A549 (cell line): ENCODE results near the gene RUVBL2. TPM values are rescaled to one million over a fixed set of nuclear protein-coding genes. Genes with fewer than 3 reads are reported as not detected.

ENCODE experiments used
- ATAC-seq, 2 experiments: fragments of 200-7000 bp in 1 of 2; fragments of >200 bp in 1 of 2; cut with Nextera tagmentation in 1 of 2; cut with Tn5 transposase in 1 of 2; 3 replicates each; pipeline versions ENCODE4 v1.8.0 to v1.9.1; 2018 to 2020; ENCODE audit warnings: mild to moderate bottlenecking in 1 of 2, moderate library complexity in 1 of 2
- CTCF ChIA-PET: fragments of 300-600 bp; sonication (Branson Sonifier 250); formaldehyde crosslinking; extraction: SDS; loops from one replicate; lab custom pipeline; 2021; ENCODE audit warnings: antibody characterized with exemption, inconsistent platforms; lab: Yijun Ruan, JAX
- POLR2A ChIA-PET: fragments of 350-600 bp; formaldehyde crosslinking; extraction: SDS; loops from one replicate; lab custom pipeline; 2021; ENCODE audit warnings: antibody characterized with exemption, inconsistent platforms; lab: Yijun Ruan, JAX
- DNase-seq, 2 experiments: peaks; one replicate each; pipeline versions ENCODE4 v3.0.0 to v3.0.0-alpha.2; 2011 to 2016; ENCODE audit warnings: low read depth in 1 of 2, low spot score in 1 of 2
- FAIRE-seq: peaks from 2 replicates; lab custom pipeline; 2011; peaks lifted over from hg19 to GRCh38; lab: Jason Lieb, UNC
- H3K27ac ChIP-seq, 2 experiments: fragments of >200 bp; sonication (Bioruptor Twin); formaldehyde crosslinking; 3 replicates each; pipeline ENCODE4 v1.5.1; 2016 to 2017
- H3K4me1 ChIP-seq: fragments of >200 bp; sonication (Bioruptor Twin); formaldehyde crosslinking; 3 replicates; pipeline ENCODE4 v1.6.1; 2016
- H3K4me2 ChIP-seq: fragments of >200 bp; sonication (Bioruptor Twin); formaldehyde crosslinking; 3 replicates; pipeline ENCODE4 v1.6.1; 2016
- H3K4me3 ChIP-seq: fragments of >200 bp; sonication (Bioruptor Twin); formaldehyde crosslinking; 3 replicates; pipeline ENCODE4 v1.5.1; 2016
- H3K9me3 ChIP-seq: fragments of >200 bp; sonication (Bioruptor Twin); formaldehyde crosslinking; 3 replicates; pipeline ENCODE4 v1.6.1; 2016
- BHLHE40 ChIP-seq: IDR thresholded peaks from 2 replicates; pipeline ENCODE4 v1.6.1; 2012; ENCODE audit warnings: low read depth, low read length, inconsistent platforms
- CBX8 ChIP-seq: fragments of 200-600 bp; sonication (generic); IDR thresholded peaks from 2 replicates; pipeline ENCODE4 v1.6.1; 2016
- CHD4 ChIP-seq: fragments of 200-600 bp; sonication (generic); IDR thresholded peaks from 2 replicates; pipeline ENCODE4 v1.6.1; 2016; ENCODE audit warnings: antibody characterized with exemption, mild to moderate bottlenecking, borderline replicate concordance
- CTCF ChIP-seq: fragments of >200 bp; sonication (Bioruptor Twin); formaldehyde crosslinking; IDR thresholded peaks from 3 replicates; pipeline ENCODE4 v1.5.1; 2016
- E2F6 ChIP-seq: IDR thresholded peaks from 2 replicates; pipeline ENCODE4 v1.6.1; 2012; ENCODE audit warnings: low read depth, borderline replicate concordance
- EHF ChIP-seq: fragments of 250-450 bp; sonication (Bioruptor Pico); IDR thresholded peaks from 2 replicates; pipeline ENCODE4 v1.5.0; 2020; ENCODE audit warnings: mild to moderate bottlenecking
- ELK1 ChIP-seq: fragments of 150-350 bp; IDR thresholded peaks from 2 replicates; pipeline ENCODE4 v1.6.1; 2014; ENCODE audit warnings: low read depth, mild to moderate bottlenecking, low read length
- FOSL2 ChIP-seq, 2 experiments: fragments of 450-650 bp in 1 of 2; fragments of >200 bp in 1 of 2; sonication (Bioruptor Twin) in 1 of 2; formaldehyde crosslinking; IDR thresholded peaks; 2 replicates each; pipeline versions ENCODE4 v1.5.0 to v1.6.1; 2016 to 2020; ENCODE audit warnings: mild to moderate bottlenecking in 1 of 2, moderate library complexity in 1 of 2
- HDAC2 ChIP-seq: fragments of 200-600 bp; sonication (generic); IDR thresholded peaks from 2 replicates; pipeline ENCODE4 v1.6.1; 2016
- HES2 ChIP-seq: fragments of >200 bp; sonication (Bioruptor Twin); formaldehyde crosslinking; IDR thresholded peaks from 2 replicates; pipeline ENCODE4 v1.6.1; 2016
- HOXA7 ChIP-seq: fragments of 250-450 bp; sonication (Bioruptor Pico); IDR thresholded peaks from 2 replicates; pipeline ENCODE4 v1.5.0; 2020; ENCODE audit warnings: mild to moderate bottlenecking, moderate library complexity
- KDM1A ChIP-seq: fragments of 200-600 bp; sonication (generic); IDR thresholded peaks from 2 replicates; pipeline ENCODE4 v1.6.1; 2016; ENCODE audit warnings: low read depth, mild to moderate bottlenecking
- MAZ ChIP-seq: fragments of 150-350 bp; IDR thresholded peaks from 2 replicates; pipeline ENCODE4 v1.6.1; 2014; ENCODE audit warnings: antibody characterized with exemption, low read depth, low read length, borderline replicate concordance
- PHF8 ChIP-seq: fragments of 200-600 bp; sonication (generic); IDR thresholded peaks from 2 replicates; pipeline ENCODE4 v1.6.1; 2016; ENCODE audit warnings: low read depth, mild to moderate bottlenecking, antibody characterized with exemption, moderate library complexity, borderline replicate concordance
- POLR2A ChIP-seq: IDR thresholded peaks from 2 replicates; pipeline ENCODE4 v1.6.1; 2012; ENCODE audit warnings: mild to moderate bottlenecking, low read length
- POLR2AphosphoS2 ChIP-seq: conservative IDR thresholded peaks from 2 replicates; pipeline ENCODE4 v1.6.1; 2012; ENCODE audit warnings: low read length, improper control_type of control experiment, inconsistent platforms
- RCOR1 ChIP-seq: fragments of 150-350 bp; IDR thresholded peaks from 2 replicates; pipeline ENCODE4 v1.6.1; 2014; ENCODE audit warnings: antibody characterized with exemption, low read length, low read depth
- RFX5 ChIP-seq: fragments of 450-650 bp; IDR thresholded peaks from 2 replicates; pipeline ENCODE4 v1.7.1; 2014; ENCODE audit warnings: antibody characterized with exemption, mild to moderate bottlenecking, moderate library complexity
- RNF2 ChIP-seq: fragments of 200-600 bp; sonication (generic); IDR thresholded peaks from 2 replicates; pipeline ENCODE4 v1.6.1; 2016; ENCODE audit warnings: low read depth, mild to moderate bottlenecking, antibody characterized with exemption, moderate library complexity, borderline replicate concordance
- SMC3 ChIP-seq: fragments of >200 bp; sonication (Bioruptor Twin); formaldehyde crosslinking; IDR thresholded peaks from 3 replicates; pipeline ENCODE4 v1.6.1; 2018; ENCODE audit warnings: inconsistent platforms
- TFCP2L1 ChIP-seq: fragments of 250-450 bp; sonication (Bioruptor Pico); IDR thresholded peaks from 2 replicates; pipeline ENCODE4 v1.5.0; 2021; ENCODE audit warnings: mild to moderate bottlenecking
- ZNF302 ChIP-seq: fragments of 250-450 bp; sonication (Bioruptor Pico); IDR thresholded peaks from 2 replicates; pipeline ENCODE4 v1.9.0; 2021; ENCODE audit warnings: inconsistent platforms, mild to moderate bottlenecking, moderate library complexity
- ZSCAN20 ChIP-seq: fragments of 250-450 bp; sonication (Bioruptor Pico); IDR thresholded peaks from 2 replicates; pipeline ENCODE4 v1.8.0; 2022; ENCODE audit warnings: mild to moderate bottlenecking, moderate library complexity
- WGBS: methylation state at CpG from one replicate; pipeline ENCODE4 v1.1.6; 2017; ENCODE audit errors: missing lambda C conversion rate; 5-methylcytosine and 5-hydroxymethylcytosine counted together
- polyA plus RNA-seq, 4 experiments: library from polyadenylated mRNA; depleted of rRNA in 3 of 4; stranded (reverse); fragments of >200 nt; fragmentation: RNase III in 1 of 4; extraction: RNeasy Plus Mini Kit Qiagen cat#74134 plus additional on column Dnase treatment in 1 of 4; gene quantifications; 2 replicates in 3 of 4; 3 replicates in 1 of 4; pipeline ENCODE4 v1.2.3, GENCODE V29; 2011 to 2017
- TF ChIP-seq, protein P1 (sequence below): fragments of 200-600 bp; sonication (generic); IDR thresholded peaks from 2 replicates; pipeline ENCODE4 v1.6.1; 2016; ENCODE audit warnings: antibody characterized with exemption, mild to moderate bottlenecking, moderate library complexity
- TF ChIP-seq, protein P2 (sequence below): IDR thresholded peaks from 2 replicates; pipeline ENCODE4 v1.6.1; 2012

Gene RUVBL2
- polyA plus RNA-seq, 2 of the 4 experiments (the other 2 are of a cell fraction) = 186 to 225 TPM

DNA sequence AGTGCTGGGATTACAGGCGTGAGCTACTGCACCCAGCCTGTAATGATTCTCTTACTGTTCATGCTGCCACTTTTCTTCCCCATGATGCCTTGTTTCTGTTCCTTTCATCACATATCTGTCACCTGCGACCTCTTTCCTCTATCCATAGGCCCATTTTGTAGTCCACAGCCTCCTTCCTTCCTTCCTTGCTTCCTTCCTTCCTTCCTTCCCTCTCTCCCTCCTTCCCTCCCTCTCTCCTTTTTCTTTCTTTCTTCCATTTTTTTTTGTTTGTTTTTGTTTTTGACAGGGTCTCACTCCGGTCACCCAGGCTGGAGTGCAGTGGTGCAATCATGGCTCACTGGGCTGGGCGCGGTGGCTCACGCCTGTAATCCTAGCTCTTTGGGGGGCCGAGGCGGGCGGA, 4.8 kb upstream of the RUVBL2 start:
- Histone ChIP-seq H3K4me1 (peaks cover 9% of the 10 kb centered on the region), H3K27ac (no peak overlapping the region), H3K4me2 (no peak overlapping the region), H3K4me3 (no peak overlapping the region), H3K9me3 (no peaks in the 10 kb centered on the region)
- ChIA-PET POLR2A (no interaction called here), CTCF (interaction anchor here (0.6 to 14.7 kb wide), 5 partner anchors 9 to 291 kb away, joined by 3 to 408 read pairs (median 4); partner anchors contain the start of gene LHB)
- ATAC-seq = no peak
- FAIRE-seq = no peak
- no peak for DNase-seq
- TF ChIP-seq TFCP2L1 (CRISPR knock-in tag) = no peak
- no peak for TF ChIP-seq POLR2AphosphoS2
- no peak for TF ChIP-seq BHLHE40
- TF ChIP-seq, protein P1, sequence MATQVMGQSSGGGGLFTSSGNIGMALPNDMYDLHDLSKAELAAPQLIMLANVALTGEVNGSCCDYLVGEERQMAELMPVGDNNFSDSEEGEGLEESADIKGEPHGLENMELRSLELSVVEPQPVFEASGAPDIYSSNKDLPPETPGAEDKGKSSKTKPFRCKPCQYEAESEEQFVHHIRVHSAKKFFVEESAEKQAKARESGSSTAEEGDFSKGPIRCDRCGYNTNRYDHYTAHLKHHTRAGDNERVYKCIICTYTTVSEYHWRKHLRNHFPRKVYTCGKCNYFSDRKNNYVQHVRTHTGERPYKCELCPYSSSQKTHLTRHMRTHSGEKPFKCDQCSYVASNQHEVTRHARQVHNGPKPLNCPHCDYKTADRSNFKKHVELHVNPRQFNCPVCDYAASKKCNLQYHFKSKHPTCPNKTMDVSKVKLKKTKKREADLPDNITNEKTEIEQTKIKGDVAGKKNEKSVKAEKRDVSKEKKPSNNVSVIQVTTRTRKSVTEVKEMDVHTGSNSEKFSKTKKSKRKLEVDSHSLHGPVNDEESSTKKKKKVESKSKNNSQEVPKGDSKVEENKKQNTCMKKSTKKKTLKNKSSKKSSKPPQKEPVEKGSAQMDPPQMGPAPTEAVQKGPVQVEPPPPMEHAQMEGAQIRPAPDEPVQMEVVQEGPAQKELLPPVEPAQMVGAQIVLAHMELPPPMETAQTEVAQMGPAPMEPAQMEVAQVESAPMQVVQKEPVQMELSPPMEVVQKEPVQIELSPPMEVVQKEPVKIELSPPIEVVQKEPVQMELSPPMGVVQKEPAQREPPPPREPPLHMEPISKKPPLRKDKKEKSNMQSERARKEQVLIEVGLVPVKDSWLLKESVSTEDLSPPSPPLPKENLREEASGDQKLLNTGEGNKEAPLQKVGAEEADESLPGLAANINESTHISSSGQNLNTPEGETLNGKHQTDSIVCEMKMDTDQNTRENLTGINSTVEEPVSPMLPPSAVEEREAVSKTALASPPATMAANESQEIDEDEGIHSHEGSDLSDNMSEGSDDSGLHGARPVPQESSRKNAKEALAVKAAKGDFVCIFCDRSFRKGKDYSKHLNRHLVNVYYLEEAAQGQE = no peak
- TF ChIP-seq KDM1A = no peak
- TF ChIP-seq E2F6 = no peak
- no peak for TF ChIP-seq FOSL2 (IDR thresholded peaks at IDR 0.05)
- TF ChIP-seq FOSL2 (CRISPR knock-in tag; IDR thresholded peaks at IDR 0.05) = no peak
- TF ChIP-seq HDAC2 = no peak
- TF ChIP-seq HOXA7 (CRISPR knock-in tag) = no peak
- no peak for TF ChIP-seq CHD4
- WGBS = 93% methylated on average over 9 of the region's 9 CpGs

DNA sequence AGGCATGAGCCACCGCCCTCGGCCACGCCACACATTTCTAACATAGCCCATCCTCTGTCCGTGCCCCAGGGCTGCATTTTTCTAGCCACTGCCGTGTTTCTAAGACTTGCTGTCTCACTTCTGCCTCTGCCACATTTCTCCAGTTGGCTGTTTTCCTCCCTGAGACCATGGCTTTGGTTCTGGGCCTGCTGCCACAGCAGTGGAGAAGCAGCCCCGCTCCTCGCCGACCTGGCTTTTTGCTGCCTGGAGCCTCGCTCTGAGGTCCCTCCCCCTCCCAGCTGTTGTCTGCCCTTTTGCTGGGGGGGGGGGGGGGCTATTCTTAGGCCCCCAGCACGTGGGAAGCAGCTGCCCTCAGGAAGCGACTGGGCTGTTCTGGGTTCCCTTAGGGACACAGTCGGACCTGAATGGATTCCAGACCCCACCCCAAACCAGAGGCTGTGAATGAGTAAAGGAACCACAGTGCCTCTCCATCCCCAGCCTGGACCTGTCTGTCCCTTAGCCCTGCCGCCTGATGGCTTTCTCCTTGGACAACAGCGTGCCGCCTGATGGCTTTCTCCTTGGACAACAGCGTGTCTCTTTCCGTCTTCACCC, 3.9 kb upstream of the RUVBL2 start:
- Histone ChIP-seq H3K4me1 (peaks cover 12% of the 10 kb centered on the region), H3K4me2 (no peak overlapping the region), H3K4me3 (no peak overlapping the region), H3K9me3 (no peaks in the 10 kb centered on the region), H3K27ac (no peak overlapping the region)
- DNase-seq = no peak
- ATAC-seq = no peak
- WGBS = 85% methylated on average over 17 of the region's 17 CpGs
- TF ChIP-seq ELK1 (no peak), TFCP2L1 (CRISPR knock-in tag) (no peak), ZSCAN20 (no peak), RCOR1 (no peak), RNF2 (no peak), CBX8 (no peak), RFX5 (no peak), HES2 (no peak), POLR2A (no peak), KDM1A (no peak), SMC3 (no peak), MAZ (no peak), EHF (CRISPR knock-in tag) (no peak), BHLHE40 (no peak), ZNF302 (CRISPR knock-in tag) (no peak), PHF8 (no peak), CTCF (no peak)
- TF ChIP-seq, protein P2, sequence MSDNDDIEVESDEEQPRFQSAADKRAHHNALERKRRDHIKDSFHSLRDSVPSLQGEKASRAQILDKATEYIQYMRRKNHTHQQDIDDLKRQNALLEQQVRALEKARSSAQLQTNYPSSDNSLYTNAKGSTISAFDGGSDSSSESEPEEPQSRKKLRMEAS = no peak
- ChIA-PET POLR2A (no interaction called here), CTCF (interaction anchor here (0.6 to 14.7 kb wide), 7 partner anchors 8 to 292 kb away, joined by 3 to 408 read pairs (median 5); partner anchors contain the start of genes CGB7 and LHB)
- FAIRE-seq = no peak
